ENCODE data around the gene MUC22. TPM values are rescaled to one million over a fixed set of nuclear protein-coding genes. Genes with fewer than 3 reads are reported as not detected.

The MUC22 gene
- total and polyA plus RNA-seq, 9 donors: not detected

- no peaks in the 10 kb centered on the region for H3K4me1 ChIP-seq (ENCODE audit: insufficient read depth)
- intact Hi-C loops (cut with DNase I): no loop called here
Observed at GRCh38 chr6:31007694-31008093, 2.6 kb upstream of the MUC22 start.

DNA sequence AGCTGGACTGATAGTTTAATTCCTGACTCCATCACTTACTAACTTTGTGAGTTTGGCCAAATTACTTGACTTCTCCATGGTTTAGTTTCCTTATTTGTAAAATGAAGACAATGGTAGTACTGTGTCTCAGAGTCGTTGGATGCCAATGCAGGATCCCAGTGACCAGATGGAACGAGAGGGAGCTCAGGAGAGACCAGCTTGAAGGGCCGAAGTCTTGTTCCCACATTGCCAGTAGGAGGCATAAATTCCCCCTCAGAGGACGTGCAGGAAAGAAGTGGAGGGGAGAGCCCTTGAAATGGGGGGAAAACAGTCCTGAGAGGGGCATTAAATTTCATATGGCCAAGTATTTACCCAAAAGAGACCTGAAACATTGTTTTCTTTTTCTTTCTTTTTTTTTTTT lies 2.1 kb upstream of the MUC22 start:
- no peaks in the 10 kb centered on the region for H3K4me1 ChIP-seq (ENCODE audit: insufficient read depth)
- no peak overlapping the region for H3K4me3 ChIP-seq
- H3K27me3 ChIP-seq: no peaks in the 10 kb centered on the region
- 57 to 68% (median 67%) methylated on average over 4 of the region's 4 CpGs for WGBS, 3 donors
- no peak overlapping the region for H3K27ac ChIP-seq
- DNase-seq: no peak
- TF ChIP-seq, protein P1, sequence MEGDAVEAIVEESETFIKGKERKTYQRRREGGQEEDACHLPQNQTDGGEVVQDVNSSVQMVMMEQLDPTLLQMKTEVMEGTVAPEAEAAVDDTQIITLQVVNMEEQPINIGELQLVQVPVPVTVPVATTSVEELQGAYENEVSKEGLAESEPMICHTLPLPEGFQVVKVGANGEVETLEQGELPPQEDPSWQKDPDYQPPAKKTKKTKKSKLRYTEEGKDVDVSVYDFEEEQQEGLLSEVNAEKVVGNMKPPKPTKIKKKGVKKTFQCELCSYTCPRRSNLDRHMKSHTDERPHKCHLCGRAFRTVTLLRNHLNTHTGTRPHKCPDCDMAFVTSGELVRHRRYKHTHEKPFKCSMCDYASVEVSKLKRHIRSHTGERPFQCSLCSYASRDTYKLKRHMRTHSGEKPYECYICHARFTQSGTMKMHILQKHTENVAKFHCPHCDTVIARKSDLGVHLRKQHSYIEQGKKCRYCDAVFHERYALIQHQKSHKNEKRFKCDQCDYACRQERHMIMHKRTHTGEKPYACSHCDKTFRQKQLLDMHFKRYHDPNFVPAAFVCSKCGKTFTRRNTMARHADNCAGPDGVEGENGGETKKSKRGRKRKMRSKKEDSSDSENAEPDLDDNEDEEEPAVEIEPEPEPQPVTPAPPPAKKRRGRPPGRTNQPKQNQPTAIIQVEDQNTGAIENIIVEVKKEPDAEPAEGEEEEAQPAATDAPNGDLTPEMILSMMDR (IDR thresholded peaks at IDR 0.05): no peak
- TF ChIP-seq POLR2A (IDR thresholded peaks at IDR 0.05): no peak
- no peak for TF ChIP-seq EP300 (IDR thresholded peaks at IDR 0.05)
- intact Hi-C loops (cut with DNase I): no loop called here
- H3K36me3 ChIP-seq: no peaks in the 10 kb centered on the region
- no peaks in the 10 kb centered on the region for H3K9me3 ChIP-seq

More at GRCh38 chr6:31007694-31008093, 2.6 kb upstream of the MUC22 start:
- Histone ChIP-seq H3K27me3 (no peaks in the 10 kb centered on the region), H3K36me3 (no peaks in the 10 kb centered on the region), H3K27ac (no peak overlapping the region), H3K4me3 (no peak overlapping the region), H3K9me3 (no peaks in the 10 kb centered on the region)
- no peak for DNase-seq
- WGBS, 3 donors: 37 to 47% (median 46%) methylated on average over 8 of the region's 8 CpGs
- TF ChIP-seq, protein P1 (IDR thresholded peaks at IDR 0.05): no peak
- TF ChIP-seq POLR2A (IDR thresholded peaks at IDR 0.05): no peak
- no peak for TF ChIP-seq EP300 (IDR thresholded peaks at IDR 0.05)

GRCh38 chr6:31009731-31010130 lies 543 bp upstream of the MUC22 start:
- H3K4me3 ChIP-seq: no peak overlapping the region
- no peaks in the 10 kb centered on the region for H3K36me3 ChIP-seq
- no peaks in the 10 kb centered on the region for H3K27me3 ChIP-seq
- WGBS, 3 donors: 71 to 88% (median 82%) methylated on average over 7 of the region's 7 CpGs
- no peak for DNase-seq
- TF ChIP-seq POLR2A (IDR thresholded peaks at IDR 0.05) (no peak), EP300 (IDR thresholded peaks at IDR 0.05) (no peak)
- TF ChIP-seq, protein P1 (IDR thresholded peaks at IDR 0.05): no peak
- intact Hi-C loops (cut with DNase I): no loop called here
- no peaks in the 10 kb centered on the region for H3K9me3 ChIP-seq
- no peaks in the 10 kb centered on the region for H3K4me1 ChIP-seq (ENCODE audit: insufficient read depth)
- no peak overlapping the region for H3K27ac ChIP-seq

GRCh38 chr6:31011153-31011552 lies 879 bp downstream of the MUC22 start:
- Histone ChIP-seq H3K4me1 (ENCODE audit: insufficient read depth) (no peaks in the 10 kb centered on the region), H3K9me3 (no peaks in the 10 kb centered on the region), H3K36me3 (no peaks in the 10 kb centered on the region), H3K4me3 (no peak overlapping the region), H3K27ac (no peak overlapping the region), H3K27me3 (no peaks in the 10 kb centered on the region)
- 47 to 56% (median 48%) methylated on average over 6 of the region's 6 CpGs for WGBS, 3 donors
- TF ChIP-seq POLR2A (IDR thresholded peaks at IDR 0.05): no peak
- no peak for TF ChIP-seq EP300 (IDR thresholded peaks at IDR 0.05)
- TF ChIP-seq, protein P1 (IDR thresholded peaks at IDR 0.05): no peak
- no peak for DNase-seq
- intact Hi-C loops (cut with DNase I): no loop called here
